Right renal cortex interstitium (tissue), 3 donors: ENCODE measurements around the gene PAN3. TPM values are rescaled to one million over a fixed set of nuclear protein-coding genes. Genes with fewer than 3 reads are reported as not detected.
"Not testable (repeated sequence)": the region's sequence is repeated elsewhere in the genome, so short reads cannot be mapped to it uniquely, and the experiment has no call there.

Experiments
- DNase-seq, 3 donors: peaks; one replicate each; pipeline ENCODE4 v3.0.0-alpha.2; 2013; ENCODE audit warnings: low read depth in 3 of 3, low spot score in 2 of 3
- polyA plus RNA-seq, 3 donors: library from polyadenylated mRNA; unstranded; fragments of 120-200 nt; gene quantifications; one replicate each; pipeline ENCODE4 v1.2.1, GENCODE V29; 2013; ENCODE audit not compliant: insufficient read length in 3 of 3

PAN3 gene
- polyA plus RNA-seq, 3 donors, result 47.9 to 54.1 (median 49.9) TPM

DNA sequence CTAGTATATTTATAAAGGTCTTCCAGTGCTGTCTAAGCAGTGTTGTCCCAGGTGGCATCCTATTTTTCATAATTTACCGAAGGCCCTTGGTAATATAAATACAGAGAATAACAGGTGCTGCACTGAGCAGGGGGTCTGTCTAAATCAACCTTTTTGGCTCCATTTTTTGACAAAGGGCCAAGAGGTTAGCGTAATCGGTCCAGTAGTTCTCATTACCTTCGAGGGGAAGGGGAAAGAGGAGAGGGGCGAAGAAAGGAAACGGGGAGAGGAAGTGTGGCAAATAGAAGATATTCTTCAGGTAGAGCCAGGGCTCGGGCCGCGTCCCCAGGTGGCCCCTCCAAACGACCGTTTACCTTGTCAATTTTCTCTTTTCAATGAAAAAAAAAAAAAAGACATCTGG lies 749 bp upstream of the PAN3 start:
- peak in 1 of 3 donors; percentile 7 for DNase-seq

DNA sequence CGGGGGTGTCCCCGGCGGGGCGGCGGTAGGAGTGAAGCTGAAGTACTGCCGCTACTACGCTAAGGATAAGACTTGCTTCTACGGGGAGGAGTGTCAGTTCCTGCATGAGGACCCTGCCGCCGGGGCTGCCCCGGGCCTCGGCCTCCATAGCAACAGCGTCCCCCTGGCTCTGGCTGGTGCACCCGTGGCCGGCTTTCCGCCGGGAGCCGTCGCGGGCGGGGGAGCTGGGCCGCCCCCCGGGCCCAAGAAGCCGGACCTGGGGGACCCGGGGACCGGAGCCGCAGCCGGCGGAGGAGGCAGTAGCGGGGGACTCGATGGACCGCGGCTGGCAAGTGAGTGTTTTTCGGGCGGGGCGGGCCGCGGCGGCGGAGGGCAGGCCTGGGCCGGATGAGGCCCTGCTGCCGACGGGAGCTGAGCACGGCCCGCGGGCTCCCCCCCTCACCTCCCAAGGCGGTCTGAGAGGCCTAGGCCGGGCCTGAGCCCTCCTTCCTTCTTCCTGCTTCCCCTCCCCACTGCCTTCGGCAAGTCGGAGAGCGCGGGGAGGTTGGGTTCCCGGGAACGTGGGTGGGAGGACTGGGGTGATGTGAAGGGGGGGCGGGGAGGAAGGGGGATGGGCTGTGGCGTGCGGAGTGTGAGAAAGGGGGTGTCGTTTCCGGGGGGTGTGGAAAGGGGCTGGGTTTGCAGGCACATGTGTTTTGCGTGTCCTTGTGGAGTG lies 568 bp downstream of the PAN3 start:
- DNase-seq, result peak; percentile 76 to 83 (median 78)

DNA sequence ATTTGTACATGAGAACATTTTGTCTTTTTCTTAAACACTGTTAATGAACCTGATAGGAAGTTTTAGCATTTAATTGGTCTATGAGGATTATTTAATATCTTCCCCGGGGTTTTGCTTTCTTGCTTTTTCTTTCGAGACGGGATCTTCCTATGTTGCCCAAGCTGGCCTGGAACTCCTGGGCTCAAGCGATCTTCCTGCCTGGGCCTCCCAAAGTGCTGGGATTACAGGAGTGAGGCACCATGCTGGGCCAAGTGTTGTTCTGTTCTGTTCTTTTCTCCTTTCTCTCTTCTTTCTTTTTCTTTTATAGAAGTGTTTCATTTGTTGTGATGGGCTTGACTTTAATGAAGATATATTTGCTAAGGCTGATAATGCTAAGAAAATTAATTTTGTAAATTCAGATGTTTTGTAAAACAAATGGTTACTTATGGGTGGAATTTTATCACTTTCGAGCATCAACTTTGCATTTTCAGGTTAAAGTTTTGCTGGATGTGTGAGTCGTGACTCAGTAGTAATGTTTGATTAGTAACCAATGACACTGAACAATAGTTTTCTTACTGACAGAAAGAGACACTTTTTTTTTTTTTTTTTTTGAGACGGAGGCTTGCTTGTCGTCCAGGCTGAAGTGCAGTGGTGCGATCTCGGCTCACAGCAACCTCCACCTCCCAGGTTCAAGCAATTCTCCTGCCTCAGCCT lies 2.2 kb downstream of the PAN3 start:
- DNase-seq, result no peak

DNA sequence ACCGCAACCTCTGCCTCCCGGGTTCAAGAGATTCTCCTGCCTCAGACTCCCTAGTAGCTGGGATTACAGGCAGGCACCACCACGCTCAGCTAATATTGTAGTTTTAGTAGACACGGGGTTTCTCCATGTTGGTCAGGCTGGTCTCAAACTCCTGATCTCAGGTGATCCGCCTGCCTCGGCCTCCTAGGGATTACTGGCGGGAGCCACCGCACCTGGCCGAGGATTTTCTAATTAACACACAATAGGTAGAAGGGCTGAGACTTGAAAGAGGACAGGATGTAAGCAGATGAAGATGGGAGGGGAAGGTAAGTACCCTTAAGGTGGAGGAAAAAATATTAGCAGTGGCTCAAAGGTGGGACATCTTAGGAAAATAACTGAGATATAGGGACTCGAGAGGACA lies 3.2 kb downstream of the PAN3 start:
- DNase-seq, result not testable (repeated sequence)

DNA sequence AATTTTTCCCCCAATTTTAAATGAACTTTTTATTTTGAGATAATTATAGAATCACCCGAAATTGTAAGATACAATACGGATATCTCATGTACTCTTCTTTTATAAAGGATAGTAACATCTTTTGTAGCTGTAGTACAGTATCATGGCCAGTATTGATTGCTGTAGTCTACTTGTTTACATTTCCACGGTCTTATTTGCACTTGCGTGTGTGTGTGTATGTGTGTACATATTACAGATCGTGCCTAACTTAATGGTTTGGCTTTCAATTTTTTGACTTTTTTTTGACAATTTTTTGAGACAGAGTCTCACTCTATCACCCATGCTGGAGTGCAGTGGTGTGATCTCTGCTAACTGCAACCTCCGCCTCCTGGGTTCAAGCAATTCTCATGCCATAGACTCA lies 6.7 kb downstream of the PAN3 start:
- no peak for DNase-seq

DNA sequence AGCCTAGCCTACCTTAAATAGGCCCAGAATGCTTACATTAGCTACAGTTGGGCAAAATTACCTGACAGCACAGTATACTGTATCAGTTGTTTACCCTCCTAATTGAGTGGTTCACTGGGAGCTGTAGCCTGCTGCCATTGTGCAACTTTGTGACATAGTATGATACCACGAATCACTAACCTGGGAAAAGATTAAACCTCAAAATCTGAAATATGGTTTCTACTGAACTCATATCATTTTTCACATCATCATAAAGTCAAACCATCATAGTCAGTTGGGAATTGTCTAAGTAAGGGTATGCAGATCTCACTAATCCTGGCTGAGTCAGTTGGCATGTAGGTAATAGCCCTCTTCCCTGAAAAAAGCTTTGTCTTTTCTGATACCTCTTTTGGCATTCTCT lies 9.2 kb downstream of the PAN3 start:
- no peak for DNase-seq

DNA sequence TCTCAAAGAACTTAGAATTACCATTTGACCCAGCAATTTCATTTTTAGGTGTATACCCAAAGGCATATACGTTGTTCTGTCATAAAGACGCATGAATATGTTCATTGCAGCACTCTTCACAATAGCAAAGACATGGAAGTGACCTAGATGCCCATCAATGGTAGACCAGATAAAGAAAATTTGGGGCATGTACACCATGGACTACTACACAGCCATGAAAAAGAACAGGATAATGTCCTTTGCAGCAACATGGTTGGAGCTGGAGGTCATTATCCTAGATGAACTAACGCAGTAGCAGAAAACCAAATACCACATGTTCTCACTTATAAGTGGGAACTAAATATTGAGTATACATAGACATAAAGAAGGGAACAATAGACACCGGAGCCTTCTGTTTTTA lies 20.7 kb downstream of the PAN3 start:
- DNase-seq, result no peak

DNA sequence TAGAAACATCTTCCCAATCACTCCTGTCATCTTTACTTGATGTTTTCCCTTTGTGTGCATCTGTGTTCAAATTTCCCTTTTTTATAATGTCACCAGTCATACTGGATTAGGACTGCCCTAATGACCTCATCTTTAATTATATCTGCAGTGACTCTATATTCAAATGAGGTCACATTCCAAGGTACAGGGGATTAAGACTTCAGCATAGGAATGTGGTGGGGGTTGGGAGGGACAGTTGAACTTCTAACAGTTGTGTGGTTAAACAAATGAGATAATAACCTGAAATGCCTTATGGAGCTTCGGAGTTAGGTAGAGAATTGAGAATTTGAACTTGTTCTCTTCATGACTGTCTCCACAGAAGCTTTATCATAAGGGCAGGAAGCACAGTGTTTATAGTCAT lies 23.0 kb downstream of the PAN3 start:
- DNase-seq, result no peak

DNA sequence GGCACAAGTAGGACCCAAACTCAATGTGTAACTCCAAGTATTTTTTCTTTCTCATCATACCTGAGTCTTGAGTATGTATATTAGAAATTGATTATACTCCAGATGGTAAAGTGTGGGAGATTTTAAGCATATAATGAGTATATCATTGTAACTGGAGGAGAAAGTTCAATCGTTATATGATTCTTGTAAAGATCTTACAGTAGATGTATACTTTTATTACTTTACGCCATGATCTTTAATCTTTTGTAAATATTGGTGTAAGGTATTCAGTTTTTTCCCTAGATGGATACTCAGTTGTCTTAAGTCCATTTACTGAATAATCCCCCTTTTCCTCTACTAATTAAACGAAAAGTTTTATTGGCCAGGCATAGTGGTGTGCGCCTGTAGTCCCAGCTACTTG lies 25.2 kb downstream of the PAN3 start:
- DNase-seq, result no peak

DNA sequence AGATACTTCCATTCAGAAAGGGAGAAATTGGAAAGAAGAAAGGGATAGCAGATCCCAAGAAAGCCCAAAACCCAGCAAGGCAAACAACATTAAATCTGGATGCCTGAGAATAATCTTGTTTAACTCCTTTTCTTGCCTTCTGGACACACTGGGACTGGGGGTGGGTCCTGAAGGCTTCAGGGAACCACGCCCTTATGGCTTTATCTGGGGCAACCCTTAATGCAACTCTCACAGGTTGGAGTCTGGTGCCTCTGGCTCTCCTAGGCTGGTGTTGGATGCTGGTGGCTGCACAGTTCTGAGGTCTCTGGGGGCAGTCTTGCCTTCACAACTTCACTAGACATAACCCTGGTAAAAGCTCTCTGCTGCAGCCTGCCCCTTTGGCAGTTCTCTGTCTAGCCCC lies 27.9 kb downstream of the PAN3 start:
- DNase-seq, result no peak

DNA sequence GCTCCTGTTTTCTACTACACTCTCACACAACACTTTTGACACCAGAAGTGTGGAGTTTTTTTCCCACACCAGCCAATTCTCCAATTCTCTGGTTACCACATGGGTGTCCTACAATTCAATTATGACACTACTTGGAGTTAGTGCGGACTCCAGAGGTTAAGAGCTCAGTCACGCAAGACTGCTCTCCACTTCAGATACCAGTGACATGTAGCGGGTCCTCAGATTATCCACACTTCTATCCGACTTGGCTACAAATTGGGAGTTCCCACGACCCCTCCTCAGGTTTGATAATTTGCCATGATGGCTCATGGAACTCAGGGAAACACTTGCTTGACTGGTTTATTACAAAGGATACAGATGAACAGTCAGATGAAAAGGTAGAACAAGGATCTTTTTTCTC lies 32.9 kb downstream of the PAN3 start:
- DNase-seq, result no peak

DNA sequence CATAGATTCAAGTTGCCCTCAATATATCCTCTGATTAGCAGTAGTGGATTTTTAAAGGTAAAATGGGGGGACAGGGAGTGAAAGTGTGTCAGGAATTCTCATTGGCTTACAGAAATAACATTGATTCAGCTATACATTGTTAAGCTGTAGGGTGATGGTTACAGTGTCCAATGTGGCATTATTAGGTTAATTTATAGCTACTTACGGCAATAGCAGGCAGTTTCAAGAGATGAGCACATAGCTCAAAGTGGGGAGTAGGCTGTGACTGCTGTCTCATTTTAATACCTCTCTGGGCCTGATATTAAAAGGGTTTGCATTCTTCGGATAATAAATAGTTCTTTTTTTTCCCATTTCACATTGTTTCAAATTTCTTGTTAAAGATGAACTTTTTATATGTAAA lies 34.6 kb downstream of the PAN3 start:
- no peak for DNase-seq

DNA sequence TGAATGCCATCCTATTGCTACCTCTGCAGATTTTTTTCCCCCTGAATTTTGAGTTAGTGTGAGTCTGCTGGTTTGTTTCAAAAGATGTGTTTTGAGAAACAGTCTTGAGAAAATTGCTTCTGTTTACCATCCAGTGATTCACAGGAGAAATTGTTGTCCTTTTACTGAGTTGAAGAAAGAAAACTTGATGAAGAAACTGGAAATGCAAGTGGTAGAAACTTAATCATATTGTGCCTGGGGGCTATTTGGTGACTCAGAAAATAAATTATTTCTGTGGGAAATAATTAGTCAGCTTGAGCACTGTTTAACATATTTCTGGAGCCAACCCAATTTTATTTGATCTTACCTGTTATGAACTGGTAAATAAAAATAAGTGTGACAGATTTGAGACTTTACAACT lies 35.4 kb downstream of the PAN3 start:
- no peak for DNase-seq

DNA sequence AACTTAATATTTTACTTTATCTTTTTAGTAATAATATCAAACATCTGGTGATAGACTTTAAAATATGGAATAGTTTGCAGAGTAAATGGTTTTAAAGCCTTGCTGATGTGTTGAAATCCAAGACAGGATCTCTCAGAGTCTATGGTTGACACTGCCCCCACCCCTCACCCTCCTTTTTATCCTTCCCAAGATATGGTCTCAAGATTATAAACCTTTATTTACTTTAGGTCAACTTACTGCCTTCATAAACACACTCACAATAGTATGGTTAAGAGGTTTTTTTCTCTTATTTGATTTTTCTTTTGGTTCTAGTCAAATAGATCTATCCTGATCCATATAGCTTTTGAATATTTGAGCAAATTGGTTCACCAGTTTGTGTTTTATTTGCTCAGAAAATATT lies 39.0 kb downstream of the PAN3 start:
- no peak for DNase-seq

DNA sequence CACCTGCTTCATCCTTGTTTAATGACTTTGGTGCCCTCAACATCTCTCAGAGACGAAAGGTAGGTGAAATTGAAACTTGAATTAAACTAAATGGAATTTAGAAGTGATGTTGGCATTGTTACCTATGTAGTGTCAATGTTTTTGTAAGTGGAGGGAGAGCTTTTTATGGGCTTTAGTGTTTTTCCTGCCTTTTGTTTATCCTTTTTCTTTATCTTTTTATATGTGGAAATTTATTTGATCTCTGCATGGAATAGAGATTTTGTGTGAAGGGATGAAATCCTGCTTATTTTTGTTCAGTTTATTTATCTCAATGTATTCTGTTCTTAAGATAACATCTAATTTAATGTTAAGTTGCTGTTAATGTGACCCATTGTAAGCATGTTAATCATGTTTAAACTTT lies 39.5 kb downstream of the PAN3 start:
- no peak for DNase-seq

DNA sequence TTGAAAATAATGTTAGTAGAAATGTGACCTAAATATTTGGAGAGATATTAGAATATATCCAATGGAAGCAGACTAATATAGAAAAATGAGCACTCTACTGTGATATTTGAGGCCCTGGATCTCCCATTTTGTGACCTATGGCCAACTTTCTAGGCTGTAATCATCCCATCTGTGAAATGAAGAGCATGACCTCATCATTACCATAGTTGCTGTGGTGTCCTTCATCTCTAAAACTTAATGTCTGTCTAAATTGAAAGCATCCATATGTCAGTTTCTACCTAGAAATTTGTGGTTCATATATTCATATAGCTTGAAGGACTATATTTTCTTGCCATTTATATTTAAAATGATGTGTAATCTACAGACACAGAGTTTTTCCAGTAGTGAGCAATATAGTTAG lies 41.6 kb downstream of the PAN3 start:
- no peak for DNase-seq

DNA sequence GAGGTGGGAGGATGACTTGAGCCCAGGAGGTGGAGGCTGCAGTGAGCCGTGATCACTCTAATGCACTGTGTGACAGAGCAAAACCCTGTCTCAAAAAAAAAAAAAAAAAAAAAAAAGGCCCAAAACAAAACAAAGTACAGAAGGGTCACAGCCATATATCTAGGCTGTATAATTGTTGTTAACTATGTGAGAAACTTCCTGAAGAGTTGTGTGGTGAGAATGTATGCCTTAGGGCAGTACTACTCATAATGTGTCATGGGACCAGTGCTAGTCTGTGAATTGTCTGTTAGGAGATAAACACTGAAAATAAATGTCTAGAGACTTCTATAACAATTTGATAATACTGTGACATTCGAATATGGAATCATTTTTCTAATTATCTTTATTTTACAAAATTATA lies 43.1 kb downstream of the PAN3 start:
- no peak for DNase-seq

DNA sequence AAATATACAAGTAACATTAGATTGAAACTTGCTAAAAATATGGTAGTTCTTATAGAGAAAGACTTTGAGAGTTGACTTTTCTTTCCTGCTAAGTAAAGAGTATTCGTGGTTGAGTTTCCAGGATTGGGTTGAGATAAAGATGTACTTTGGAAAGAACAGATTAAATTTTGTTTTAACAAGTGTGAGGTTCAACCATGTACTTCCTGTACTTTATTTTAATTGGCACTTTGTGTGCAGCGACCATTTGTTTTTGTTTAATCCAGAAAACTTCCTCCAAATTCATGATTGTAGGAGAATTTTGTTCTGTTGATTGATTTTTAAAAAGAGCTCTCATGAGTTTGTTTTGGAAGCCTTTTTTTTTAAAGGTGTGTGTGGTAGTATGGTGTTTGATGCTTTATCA lies 46.9 kb downstream of the PAN3 start:
- no peak for DNase-seq

DNA sequence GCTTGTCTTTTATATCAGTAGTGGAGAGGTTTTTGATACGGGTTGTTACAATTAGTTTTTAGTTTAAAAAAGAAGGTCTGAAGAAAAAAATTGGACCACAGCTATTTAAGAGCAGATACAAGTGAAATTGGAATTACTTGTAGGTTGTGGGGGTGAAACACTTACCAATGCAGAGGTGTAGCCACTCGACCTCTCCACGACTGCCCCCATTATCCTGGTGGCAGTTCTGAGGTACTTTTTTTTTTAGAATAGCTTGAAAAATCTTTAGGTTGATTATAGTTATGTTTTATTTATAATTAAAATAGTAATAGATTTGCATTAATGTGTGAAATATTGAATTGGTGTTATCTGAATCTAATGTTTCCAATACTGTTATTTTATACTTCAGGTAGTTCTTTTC lies 60.7 kb downstream of the PAN3 start:
- no peak for DNase-seq

DNA sequence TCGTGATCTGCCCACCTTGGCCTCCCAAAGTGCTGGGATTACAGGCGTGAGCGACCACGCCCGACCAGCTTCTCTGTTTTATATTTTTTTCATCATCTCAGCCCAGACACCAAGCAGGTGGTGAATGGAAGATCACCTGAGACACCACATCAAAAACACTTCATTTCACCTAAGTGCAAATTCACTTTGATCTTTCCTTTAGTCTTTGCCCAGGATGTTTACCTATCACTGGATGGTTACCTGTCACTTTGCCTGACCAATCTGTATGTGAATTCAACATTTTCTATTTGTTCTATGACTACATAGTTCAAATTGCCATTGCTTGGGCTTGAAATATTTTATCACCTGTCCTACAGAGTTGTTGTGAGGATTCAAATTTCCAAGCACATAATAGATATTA lies 65.7 kb downstream of the PAN3 start:
- no peak for DNase-seq

DNA sequence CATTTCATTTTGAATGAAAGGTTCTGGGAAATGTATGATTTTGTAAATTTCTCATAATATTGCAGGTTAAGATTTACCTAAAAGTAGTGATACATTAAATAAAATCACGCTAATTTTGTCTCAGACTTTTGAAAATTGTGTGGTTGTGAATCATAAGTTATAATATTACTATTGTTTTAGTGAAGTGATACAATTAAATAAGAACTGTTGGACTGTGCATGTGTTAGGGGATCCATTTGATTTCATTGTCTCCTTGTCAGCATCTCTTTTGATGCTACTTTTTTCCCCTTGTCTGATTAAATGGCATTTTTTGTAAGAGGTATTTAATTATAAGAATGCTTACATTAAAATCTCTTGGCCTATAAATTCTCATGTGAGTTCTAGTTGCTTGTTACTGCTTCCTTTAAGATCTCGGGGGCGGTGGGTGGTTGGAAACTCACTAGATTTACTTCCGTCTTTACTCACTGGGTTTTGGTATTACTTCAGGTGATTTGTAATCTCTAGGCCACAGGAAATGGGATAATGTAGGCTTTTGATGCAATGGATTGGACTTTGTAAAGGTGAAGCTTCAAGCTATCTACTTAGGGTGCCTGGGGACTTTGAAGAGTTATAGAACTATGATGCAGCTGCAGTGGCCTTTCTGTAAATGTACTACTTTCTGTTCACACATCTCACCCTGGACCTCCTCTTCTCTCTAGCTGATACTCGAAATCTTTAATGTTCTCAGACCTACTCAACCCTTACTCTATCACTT lies 66.5 kb downstream of the PAN3 start:
- no peak for DNase-seq

DNA sequence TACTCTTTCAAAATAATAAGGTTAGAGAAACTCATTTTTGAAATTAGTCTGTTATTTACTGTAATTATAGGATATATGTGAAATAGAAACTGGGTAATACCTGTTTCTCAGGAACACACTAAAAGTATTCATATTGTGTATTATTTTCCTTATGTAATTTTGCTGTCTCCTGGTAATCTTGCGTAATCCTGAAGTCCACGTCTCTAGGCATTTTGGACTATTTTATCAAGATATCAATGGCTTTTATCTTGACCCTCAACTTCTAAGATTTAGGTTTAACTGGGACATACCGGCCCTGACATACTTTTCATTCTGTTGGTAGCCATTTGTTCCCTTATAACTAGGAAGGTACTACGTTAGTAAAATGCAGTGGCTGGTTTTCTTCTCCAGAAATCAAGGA lies 80.3 kb downstream of the PAN3 start:
- no peak for DNase-seq
